Gastrocnemius medialis (tissue), 4 donors: ENCODE data around the gene AMOT. TPM values are rescaled to one million over a fixed set of nuclear protein-coding genes. Genes with fewer than 3 reads are reported as not detected.
"Not testable (repeated sequence)": the region's sequence is repeated elsewhere in the genome, so short reads cannot be mapped to it uniquely, and the experiment has no call there.

ENCODE experiments used
- ATAC-seq, 2 donors: fragments of 150-250 bp; one replicate each; pipeline ENCODE4 v1.9.1; 2016
- DNase-seq, 2 donors: peaks; one replicate each; pipeline ENCODE4 v3.0.0-alpha.2; 2019
- H3K27ac ChIP-seq, 4 donors: fragments of 200-600 bp; sonication (generic); 1 replicate in 1 of 4; 2 replicates in 3 of 4; pipeline ENCODE4 v1.5.1; 2016 to 2018; ENCODE audit warnings: mild to moderate bottlenecking in 2 of 4, moderate library complexity in 1 of 4
- H3K27me3 ChIP-seq, 3 donors: fragments of 200-600 bp; sonication (generic) in 2 of 3; 1 replicate in 1 of 3; 2 replicates in 2 of 3; pipeline versions ENCODE4 v1.5.1 to v1.6.0; 2016 to 2019; ENCODE audit warnings: mild to moderate bottlenecking in 1 of 3, moderate library complexity in 1 of 3
- H3K36me3 ChIP-seq, 2 donors: fragments of 200-600 bp; sonication (generic) in 1 of 2; one replicate each; pipeline ENCODE4 v1.5.1; 2017 to 2018
- H3K4me1 ChIP-seq, 2 donors: fragments of 200-600 bp; sonication (generic) in 1 of 2; one replicate each; pipeline ENCODE4 v1.5.1; 2016 to 2017; ENCODE audit warnings: mild to moderate bottlenecking in 2 of 2
- H3K4me3 ChIP-seq, 4 donors: fragments of 200-600 bp; sonication (generic) in 3 of 4; 1 replicate in 1 of 4; 2 replicates in 3 of 4; pipeline ENCODE4 v1.5.1; 2016 to 2019; ENCODE audit warnings: mild to moderate bottlenecking in 2 of 4
- H3K9me3 ChIP-seq, 3 donors: fragments of 200-600 bp; sonication (generic) in 2 of 3; 1 replicate in 1 of 3; 2 replicates in 2 of 3; pipeline ENCODE4 v1.5.1; 2016 to 2019
- CTCF ChIP-seq, 5 experiments: fragments of 450-650 bp in 3 of 5; fragments of 200-600 bp in 2 of 5; sonication (generic) in 2 of 5; IDR thresholded peaks in 4 of 5; conservative IDR thresholded peaks in 1 of 5; 1 replicate in 4 of 5; 2 replicates in 1 of 5; pipeline ENCODE4 v1.5.1; 2016 to 2019; ENCODE audit warnings: antibody characterized with exemption in 5 of 5, mild to moderate bottlenecking in 3 of 5, moderate library complexity in 3 of 5
- POLR2A ChIP-seq, 2 donors: fragments of 450-650 bp; IDR thresholded peaks; one replicate each; pipeline ENCODE4 v1.6.1; 2017; ENCODE audit warnings: antibody characterized with exemption in 2 of 2, mild to moderate bottlenecking in 2 of 2, moderate library complexity in 2 of 2
- in situ Hi-C, 4 donors: fragments of 200-750 bp; cut with MboI; loops; one replicate each; pipeline versions ENCODE4 v1.15.0 to v1.8.0; 2017; ENCODE audit warnings: low sequenced_read_pairs in 4 of 4
- intact Hi-C: fragments of 100-400 bp; cut with DNase I; formaldehyde crosslinking; loops from one replicate; pipeline ENCODE4 v1.15.1; 2023; ENCODE audit warnings: low total_unique reads
- total RNA-seq, 4 donors: library from RNA; depleted of rRNA; stranded (reverse); fragments of >200 nt; gene quantifications; one replicate each; pipeline versions ENCODE4 v1.1.0 to v1.2.3, GENCODE V29; 2016

The AMOT gene
- total RNA-seq, 4 donors from 2014 or later, result 10.2 to 48.1 (median 22.4) TPM

GRCh38 chrX:112863850-112864249 is 23.2 kb upstream of the AMOT start:
- in situ Hi-C loops (no loop called here), intact Hi-C loops (no loop called here)
- H3K4me3 ChIP-seq, result no peak overlapping the region
- TF ChIP-seq POLR2A (IDR thresholded peaks at IDR 0.05), result no peak
- TF ChIP-seq CTCF (IDR thresholded peaks at IDR 0.05 in 4 of 5, conservative IDR thresholded peaks at IDR 0.05 in 1 of 5), result no peak
- H3K27me3 ChIP-seq, result no peaks in the 10 kb centered on the region
- H3K4me1 ChIP-seq, result no peaks in the 10 kb centered on the region
- ATAC-seq, result no peak
- no peaks in the 10 kb centered on the region for H3K9me3 ChIP-seq
- H3K27ac ChIP-seq, result no peak overlapping the region
- DNase-seq, result no peak
- H3K36me3 ChIP-seq, result no peaks in the 10 kb centered on the region

- H3K36me3 ChIP-seq, result no peaks in the 10 kb centered on the region
- in situ Hi-C loops, result no loop called here
- no peak for ATAC-seq
- TF ChIP-seq POLR2A (IDR thresholded peaks at IDR 0.05) (no peak), CTCF (IDR thresholded peaks at IDR 0.05 in 4 of 5, conservative IDR thresholded peaks at IDR 0.05 in 1 of 5) (no peak)
- intact Hi-C loops, result no loop called here
- no peaks in the 10 kb centered on the region for H3K9me3 ChIP-seq
- DNase-seq, result no peak
- H3K27ac ChIP-seq, result no peak overlapping the region
- H3K4me1 ChIP-seq, result peaks cover 0 to 6% of the 10 kb centered on the region in 2 donors
- H3K27me3 ChIP-seq, result no peaks in the 10 kb centered on the region
- no peak overlapping the region for H3K4me3 ChIP-seq
These were observed 16.8 kb upstream of the AMOT start for GRCh38 chrX:112857478-112857878.

GRCh38 chrX:112854901-112855300 is 14.3 kb upstream of the AMOT start:
- H3K36me3 ChIP-seq, ATAC-seq, in situ Hi-C loops, DNase-seq, H3K27me3 ChIP-seq, H3K27ac ChIP-seq, H3K9me3 ChIP-seq, H3K4me3 ChIP-seq, H3K4me1 ChIP-seq, intact Hi-C loops: not testable (repeated sequence)

GRCh38 chrX:112852851-112853250 is 12.2 kb upstream of the AMOT start:
- no peak overlapping the region for H3K4me3 ChIP-seq
- no peak overlapping the region for H3K27ac ChIP-seq
- intact Hi-C loops (no loop called here), in situ Hi-C loops (no loop called here)
- no peaks in the 10 kb centered on the region for H3K9me3 ChIP-seq
- no peak for DNase-seq
- peaks cover 4 to 6% of the 10 kb centered on the region in 2 donors for H3K4me1 ChIP-seq
- H3K27me3 ChIP-seq, result no peaks in the 10 kb centered on the region
- TF ChIP-seq CTCF (IDR thresholded peaks at IDR 0.05 in 4 of 5, conservative IDR thresholded peaks at IDR 0.05 in 1 of 5), result no peak
- no peak for TF ChIP-seq POLR2A (IDR thresholded peaks at IDR 0.05)
- no peak for ATAC-seq
- no peaks in the 10 kb centered on the region for H3K36me3 ChIP-seq

- TF ChIP-seq CTCF (IDR thresholded peaks at IDR 0.05 in 4 of 5, conservative IDR thresholded peaks at IDR 0.05 in 1 of 5) (no peak), POLR2A (IDR thresholded peaks at IDR 0.05) (no peak)
- Histone ChIP-seq H3K4me1 (peaks cover 4 to 6% of the 10 kb centered on the region in 2 donors), H3K9me3 (no peaks in the 10 kb centered on the region), H3K27ac (no peak overlapping the region), H3K36me3 (no peaks in the 10 kb centered on the region), H3K4me3 (no peak overlapping the region), H3K27me3 (no peaks in the 10 kb centered on the region)
- in situ Hi-C loops (no loop called here), intact Hi-C loops (no loop called here)
- ATAC-seq (no peak), DNase-seq (no peak)
These were observed 11.2 kb upstream of the AMOT start for GRCh38 chrX:112851806-112852205.
